KMS-11 (cell line): ENCODE data around the gene UMAD1.
"Not testable (repeated sequence)": the region's sequence is repeated elsewhere in the genome, so short reads cannot be mapped to it uniquely, and the experiment has no call there.

ENCODE experiments used
- H2AFZ ChIP-seq: fragments of 200-600 bp; sonication (generic); 2 replicates; pipeline ENCODE4 v1.6.1; 2016; ENCODE audit warnings: antibody characterized with exemption, mixed run types, low read depth
- H3K27ac ChIP-seq: fragments of 200-600 bp; sonication (generic); 2 replicates; pipeline ENCODE4 v1.6.1; 2016; ENCODE audit warnings: mild to moderate bottlenecking, mixed run types
- H3K27me3 ChIP-seq: fragments of 200-600 bp; sonication (generic); 2 replicates; pipeline ENCODE4 v1.6.1; 2017; ENCODE audit warnings: mild to moderate bottlenecking, low read depth, mixed run types, moderate library complexity; ENCODE audit not compliant: insufficient read depth
- H3K36me3 ChIP-seq: fragments of 200-600 bp; sonication (generic); 2 replicates; pipeline ENCODE4 v1.6.1; 2017; ENCODE audit warnings: mild to moderate bottlenecking, mixed run types; ENCODE audit not compliant: insufficient read depth
- H3K4me1 ChIP-seq: fragments of 200-600 bp; sonication (generic); 2 replicates; pipeline ENCODE4 v1.6.1; 2016; ENCODE audit warnings: mild to moderate bottlenecking, low read depth, mixed run types; ENCODE audit not compliant: poor library complexity, severe bottlenecking
- H3K4me2 ChIP-seq: fragments of 200-600 bp; sonication (generic); 2 replicates; pipeline ENCODE4 v1.7.0; 2016; ENCODE audit warnings: mild to moderate bottlenecking, mixed run types
- H3K4me3 ChIP-seq: fragments of 200-600 bp; sonication (generic); IDR thresholded peaks from 2 replicates; pipeline ENCODE4 v1.6.1; 2017; ENCODE audit warnings: low read depth, low read length, mixed read lengths; ENCODE audit not compliant: insufficient read depth
- H3K79me2 ChIP-seq: fragments of 200-600 bp; sonication (generic); 2 replicates; pipeline ENCODE4 v1.6.1; 2016; ENCODE audit warnings: low read depth, mixed run types; ENCODE audit not compliant: insufficient read depth
- H3K9ac ChIP-seq: fragments of 200-600 bp; sonication (generic); 2 replicates; pipeline ENCODE4 v1.6.1; 2016; ENCODE audit warnings: mild to moderate bottlenecking, mixed run types
- H4K20me1 ChIP-seq: fragments of 200-600 bp; sonication (generic); 2 replicates; pipeline ENCODE4 v1.6.1; 2016; ENCODE audit warnings: mild to moderate bottlenecking, mixed run types; ENCODE audit not compliant: insufficient read depth
- CTCF ChIP-seq: fragments of 200-600 bp; sonication (generic); conservative IDR thresholded peaks from 2 replicates; pipeline ENCODE4 v1.6.1; 2017; ENCODE audit warnings: low read depth, mild to moderate bottlenecking, antibody characterized with exemption, low read length, moderate library complexity, mixed read lengths

UMAD1 gene

GRCh38 chr7:7820409-7820808 lies 179.9 kb downstream of the UMAD1 start:
- Histone ChIP-seq H3K36me3 (no peaks in the 10 kb centered on the region), H2AFZ (no peak overlapping the region), H3K9ac (no peak overlapping the region), H3K27me3 (no peaks in the 10 kb centered on the region), H3K4me3 (no peak overlapping the region), H3K4me1 (no peaks in the 10 kb centered on the region), H3K79me2 (no peaks in the 10 kb centered on the region), H4K20me1 (no peaks in the 10 kb centered on the region), H3K27ac (no peak overlapping the region), H3K4me2 (no peak overlapping the region)
- no peak for TF ChIP-seq CTCF

- TF ChIP-seq CTCF: no peak
- H2AFZ ChIP-seq: no peak overlapping the region
- H3K4me1 ChIP-seq: no peaks in the 10 kb centered on the region
- H3K27ac ChIP-seq: no peak overlapping the region
- H3K4me3 ChIP-seq: no peak overlapping the region
- H4K20me1 ChIP-seq: no peaks in the 10 kb centered on the region
- no peaks in the 10 kb centered on the region for H3K79me2 ChIP-seq
- H3K9ac ChIP-seq: no peak overlapping the region
- no peaks in the 10 kb centered on the region for H3K36me3 ChIP-seq
- H3K4me2 ChIP-seq: no peak overlapping the region
- no peaks in the 10 kb centered on the region for H3K27me3 ChIP-seq
These were observed 180.4 kb downstream of the UMAD1 start for GRCh38 chr7:7820939-7821338.

GRCh38 chr7:7821517-7821916 lies 181.0 kb downstream of the UMAD1 start:
- no peaks in the 10 kb centered on the region for H3K79me2 ChIP-seq
- no peaks in the 10 kb centered on the region for H3K4me1 ChIP-seq
- no peaks in the 10 kb centered on the region for H3K36me3 ChIP-seq
- no peak overlapping the region for H3K4me2 ChIP-seq
- no peak overlapping the region for H3K27ac ChIP-seq
- no peak overlapping the region for H3K9ac ChIP-seq
- no peak for TF ChIP-seq CTCF
- H3K4me3 ChIP-seq: no peak overlapping the region
- no peaks in the 10 kb centered on the region for H4K20me1 ChIP-seq
- no peak overlapping the region for H2AFZ ChIP-seq
- no peaks in the 10 kb centered on the region for H3K27me3 ChIP-seq

- not testable (repeated sequence) for H3K4me1 ChIP-seq, H2AFZ ChIP-seq, H3K27ac ChIP-seq, H3K9ac ChIP-seq, H3K4me2 ChIP-seq, H3K27me3 ChIP-seq, H3K36me3 ChIP-seq, H3K79me2 ChIP-seq, H3K4me3 ChIP-seq, H4K20me1 ChIP-seq
These were observed 184.7 kb downstream of the UMAD1 start for GRCh38 chr7:7825294-7825693.

GRCh38 chr7:7829667-7830066 lies 189.1 kb downstream of the UMAD1 start:
- no peak for TF ChIP-seq CTCF
- no peaks in the 10 kb centered on the region for H4K20me1 ChIP-seq
- H3K4me3 ChIP-seq: no peak overlapping the region
- H3K36me3 ChIP-seq: no peaks in the 10 kb centered on the region
- no peaks in the 10 kb centered on the region for H3K79me2 ChIP-seq
- no peak overlapping the region for H3K9ac ChIP-seq
- H3K4me2 ChIP-seq: no peak overlapping the region
- H3K4me1 ChIP-seq: no peaks in the 10 kb centered on the region
- no peak overlapping the region for H2AFZ ChIP-seq
- H3K27ac ChIP-seq: no peak overlapping the region
- no peaks in the 10 kb centered on the region for H3K27me3 ChIP-seq
